Left colon (tissue), 2 donors: ENCODE data around the gene DERA. TPM values are rescaled to one million over a fixed set of nuclear protein-coding genes. Genes with fewer than 3 reads are reported as not detected.
"Not testable (repeated sequence)": the region's sequence is repeated elsewhere in the genome, so short reads cannot be mapped to it uniquely, and the experiment has no call there.

Source experiments
- ATAC-seq: fragments of 200-7000 bp; cut with Tn5 transposase; one replicate; pipeline ENCODE4 v1.9.1; 2020; ENCODE audit warnings: mild to moderate bottlenecking, moderate library complexity
- DNase-seq, 2 donors: peaks; one replicate each; pipeline ENCODE4 v3.0.0-alpha.2; 2020
- intact Hi-C, 2 donors: fragments of 100-400 bp; cut with DNase I in 1 of 2; cut with micrococcal nuclease in 1 of 2; formaldehyde crosslinking; loops; one replicate each; pipeline versions ENCODE4 v1.11.2 to v1.14.0; 2022; cut with DNase I, micrococcal nuclease
- total RNA-seq, 2 donors: library from RNA; stranded (reverse); fragmentation: NEBNext Ultra II Directional; extraction: Animal tissue kit (Norgen Biotek cat#: 25700); gene quantifications; one replicate each; pipeline ENCODE4 v1.2.1, GENCODE V29; 2021
- donor health status: DM: no; HTN: no; CAD: no.
- donor health status: DM: yes; HTN: yes; CAD: no.

The DERA gene
- total RNA-seq, 2 donors from 2014 or later, result 72.1 to 74.9 TPM

DNA sequence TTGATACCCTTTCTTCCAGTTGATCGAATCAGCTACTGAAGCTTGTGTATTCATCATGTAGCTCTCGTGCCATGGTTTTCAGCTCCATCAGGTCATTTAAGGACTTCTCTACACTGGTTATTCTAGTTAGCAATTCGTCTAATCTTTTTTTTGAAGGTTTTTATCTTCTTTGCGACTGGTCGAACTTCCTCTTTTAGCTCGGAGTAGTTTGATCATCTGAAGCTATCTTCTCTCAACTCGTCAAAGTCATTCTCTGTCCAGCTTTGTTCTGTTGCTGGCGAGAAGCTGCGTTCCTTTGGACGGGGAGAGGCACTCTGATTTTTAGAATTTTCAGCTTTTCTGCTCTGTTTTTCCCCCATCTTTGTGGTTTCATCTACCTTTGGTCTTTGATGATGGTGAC, 37.3 kb downstream of the DERA start:
- ATAC-seq, DNase-seq, intact Hi-C loops: not testable (repeated sequence)

GRCh38 chr12:15955281-15955680, 44.1 kb downstream of the DERA start:
- DNase-seq (no peak), ATAC-seq (no peak)
- intact Hi-C loops, result no loop called here

DNA sequence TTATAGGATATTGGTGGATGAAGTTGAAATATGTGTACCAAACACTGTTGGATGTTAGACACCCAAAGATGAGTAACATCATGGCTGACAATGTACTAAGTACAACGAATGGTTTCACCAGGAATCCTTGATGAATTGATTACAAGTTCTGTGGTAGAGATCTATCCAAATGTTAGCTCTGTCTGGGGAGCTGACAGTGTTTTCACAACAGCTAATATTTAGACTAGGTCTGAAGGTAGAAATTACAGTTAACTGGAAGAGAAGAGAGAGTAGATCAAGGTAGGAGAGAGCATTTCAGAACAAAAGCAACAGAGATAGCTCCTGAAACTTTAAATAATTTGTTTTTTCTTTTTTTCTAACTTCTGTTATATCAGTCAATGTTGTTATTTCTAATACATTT, 44.9 kb downstream of the DERA start:
- ATAC-seq (no peak), DNase-seq (no peak)
- intact Hi-C loops, result no loop called here

GRCh38 chr12:15956413-15957185, 45.5 kb downstream of the DERA start:
- no peak for ATAC-seq
- intact Hi-C loops, result no loop called here
- DNase-seq, result no peak

DNA sequence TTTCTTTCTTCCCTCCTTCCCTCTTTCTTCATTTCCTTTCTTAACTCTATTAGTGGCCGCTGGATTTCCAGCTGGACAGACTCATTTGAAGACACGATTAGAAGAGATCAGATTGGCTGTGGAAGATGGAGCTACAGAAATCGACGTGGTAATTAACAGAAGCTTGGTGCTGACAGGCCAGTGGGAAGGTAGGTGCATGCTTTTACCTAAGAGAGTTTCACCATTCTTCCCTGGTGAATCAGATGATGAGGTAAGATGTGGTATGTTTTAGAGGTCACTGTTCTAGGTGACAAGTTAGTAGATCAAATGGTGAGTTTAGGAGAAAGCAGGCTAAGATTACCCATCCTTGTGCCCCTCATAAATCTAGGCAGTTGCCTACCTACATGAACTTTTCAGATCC, 51.6 kb downstream of the DERA start:
- intact Hi-C loops, result no loop called here
- no peak for DNase-seq
- ATAC-seq, result no peak

- intact Hi-C loops, result no loop called here
- no peak for DNase-seq
- no peak for ATAC-seq
These were observed 52.1 kb downstream of the DERA start for GRCh38 chr12:15963271-15963670.

- ATAC-seq, result no peak
- intact Hi-C loops, result no loop called here
These were observed 55.3 kb downstream of the DERA start for GRCh38 chr12:15966426-15966825.

GRCh38 chr12:15967053-15967452, 55.9 kb downstream of the DERA start:
- DNase-seq, intact Hi-C loops, ATAC-seq: not testable (repeated sequence)

More at GRCh38 chr12:15966426-15966825, 55.3 kb downstream of the DERA start:
- no peak for DNase-seq

GRCh38 chr12:15971211-15971610, 60.1 kb downstream of the DERA start:
- intact Hi-C loops, result no loop called here
- DNase-seq (no peak), ATAC-seq (no peak)

DNA sequence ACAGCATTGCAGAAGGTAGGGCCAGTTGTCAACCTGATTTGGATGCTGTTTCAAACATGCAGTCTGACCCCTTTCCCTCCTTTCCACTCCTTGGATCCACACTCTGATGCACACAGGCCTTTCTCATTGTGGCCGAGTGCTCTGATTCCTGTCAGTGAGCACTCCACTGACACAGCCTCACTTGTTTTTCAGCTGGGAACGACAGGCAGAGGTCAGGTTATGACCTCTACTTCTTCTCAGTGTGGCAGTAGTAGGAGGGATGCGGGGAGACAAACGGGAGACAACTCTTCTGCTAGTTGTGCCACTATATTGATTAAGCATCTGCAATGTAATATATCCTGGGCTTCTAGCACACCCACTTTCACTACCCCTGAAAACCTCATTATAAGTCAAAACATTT, 61.8 kb downstream of the DERA start:
- intact Hi-C loops, result no loop called here
- no peak for DNase-seq
- no peak for ATAC-seq

DNA sequence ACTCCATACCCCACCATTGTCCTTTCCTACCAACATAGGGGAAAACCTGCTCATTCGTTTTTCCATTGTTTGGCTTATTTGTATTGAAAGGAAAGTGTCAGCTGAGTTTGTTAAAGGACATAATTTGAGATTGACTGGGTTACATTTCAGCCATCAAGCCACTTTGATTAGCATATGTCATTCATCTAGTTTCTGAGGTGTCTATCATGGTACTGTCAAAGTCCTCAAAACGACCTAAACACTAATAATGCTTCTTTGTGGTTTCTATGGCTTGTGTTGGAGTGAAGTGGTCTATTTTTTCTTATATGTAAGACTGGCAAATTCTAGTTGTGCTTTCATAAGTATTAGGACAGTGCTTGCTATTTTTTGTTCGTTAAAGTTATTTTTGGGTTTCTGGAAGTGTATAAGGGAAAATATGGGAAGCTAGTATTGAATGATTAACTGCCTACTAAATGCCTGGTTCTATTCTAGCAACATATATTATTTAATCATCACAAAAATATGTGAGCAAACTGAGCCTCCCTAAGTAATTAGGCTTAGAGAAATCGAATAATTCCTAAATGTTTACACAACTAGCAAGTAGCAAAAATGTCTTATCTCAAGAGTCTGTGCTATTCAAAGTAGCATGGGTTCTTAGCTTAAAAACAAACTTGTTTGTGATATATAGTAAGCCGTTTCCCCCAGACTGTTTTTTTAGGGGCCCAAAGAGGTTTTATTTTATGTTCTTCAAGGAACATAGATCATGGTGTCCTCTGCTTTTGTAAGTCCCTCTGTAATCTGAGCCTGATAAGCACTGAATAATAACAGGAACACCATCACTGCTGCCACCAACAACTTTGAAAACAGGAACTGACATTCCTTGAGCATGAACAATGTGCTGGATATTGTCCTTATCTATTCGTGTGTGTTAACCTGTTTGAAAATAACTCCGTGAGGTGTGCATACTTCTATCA, 67.1 kb downstream of the DERA start:
- ATAC-seq (peak; percentile 60), DNase-seq (no peak)
- intact Hi-C loops, result no loop called here

- DNase-seq, result peak in 1 of 2 donors; percentile 28
- intact Hi-C loops, result no loop called here
- peak; percentile 80 for ATAC-seq
These were observed 68.3 kb downstream of the DERA start for GRCh38 chr12:15979096-15980092.

DNA sequence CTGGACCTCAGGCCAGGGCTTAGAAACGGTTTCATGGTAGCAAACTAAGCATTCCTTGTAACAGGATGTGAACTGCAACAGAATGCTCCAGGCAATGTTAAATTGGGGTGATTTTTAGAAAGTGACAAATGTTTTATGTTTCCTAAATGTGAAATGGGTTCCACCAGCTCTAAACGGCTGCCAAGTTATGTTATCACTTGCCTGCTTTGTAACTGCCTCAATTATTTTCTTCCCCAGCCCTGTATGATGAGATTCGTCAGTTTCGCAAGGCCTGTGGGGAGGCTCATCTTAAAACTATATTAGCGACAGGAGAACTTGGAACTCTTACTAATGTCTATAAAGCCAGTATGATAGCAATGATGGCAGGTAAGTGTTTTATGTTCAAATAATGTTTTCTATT, 70.9 kb downstream of the DERA start:
- intact Hi-C loops, result no loop called here
- no peak for ATAC-seq
- DNase-seq, result no peak

GRCh38 chr12:15982471-15982870, 71.3 kb downstream of the DERA start:
- DNase-seq (no peak), ATAC-seq (no peak)
- intact Hi-C loops, result no loop called here

DNA sequence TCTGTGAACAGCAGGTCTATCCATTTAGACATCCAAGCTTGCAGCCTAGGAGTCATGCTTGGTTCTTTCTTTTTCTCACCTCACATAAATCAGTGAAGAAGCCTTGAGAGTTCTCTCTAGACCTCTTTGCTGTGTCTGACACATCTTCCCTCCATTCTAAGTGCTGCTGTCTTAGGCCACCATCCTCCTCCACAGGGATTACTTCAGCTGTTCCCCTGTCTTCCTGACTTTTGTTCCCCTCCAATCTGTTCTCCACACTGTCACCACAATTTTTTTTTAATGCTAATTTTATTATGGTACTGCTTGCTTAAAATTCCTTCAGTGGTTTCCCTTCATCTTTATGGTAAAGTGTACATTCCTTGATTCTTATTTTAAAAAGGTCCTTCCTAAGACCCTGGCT, 71.8 kb downstream of the DERA start:
- intact Hi-C loops, result no loop called here
- no peak for ATAC-seq
- DNase-seq, result no peak

GRCh38 chr12:15984097-15984800, 73.1 kb downstream of the DERA start:
- ATAC-seq, result no peak
- no peak for DNase-seq
- intact Hi-C loops, result no loop called here

DNA sequence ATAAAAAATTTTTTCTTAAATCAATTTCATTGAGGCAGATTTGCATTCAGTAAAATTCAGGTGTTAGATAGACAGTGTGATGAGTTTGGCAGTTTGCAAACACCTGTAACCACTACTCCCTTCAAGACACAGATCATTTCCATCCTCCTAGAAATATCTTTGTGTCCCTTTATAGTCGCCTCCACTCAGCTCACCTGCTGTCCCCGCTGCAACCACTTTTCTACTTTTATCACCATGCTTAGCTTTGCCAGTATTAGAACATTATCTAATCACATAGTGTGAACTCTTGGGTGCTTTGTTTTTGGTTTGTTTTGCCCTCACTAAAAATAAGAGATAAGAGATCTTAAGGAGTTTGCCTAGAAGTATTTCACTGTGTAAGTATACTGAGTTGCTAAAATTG, 73.8 kb downstream of the DERA start:
- intact Hi-C loops, result no loop called here
- DNase-seq (no peak), ATAC-seq (no peak)

DNA sequence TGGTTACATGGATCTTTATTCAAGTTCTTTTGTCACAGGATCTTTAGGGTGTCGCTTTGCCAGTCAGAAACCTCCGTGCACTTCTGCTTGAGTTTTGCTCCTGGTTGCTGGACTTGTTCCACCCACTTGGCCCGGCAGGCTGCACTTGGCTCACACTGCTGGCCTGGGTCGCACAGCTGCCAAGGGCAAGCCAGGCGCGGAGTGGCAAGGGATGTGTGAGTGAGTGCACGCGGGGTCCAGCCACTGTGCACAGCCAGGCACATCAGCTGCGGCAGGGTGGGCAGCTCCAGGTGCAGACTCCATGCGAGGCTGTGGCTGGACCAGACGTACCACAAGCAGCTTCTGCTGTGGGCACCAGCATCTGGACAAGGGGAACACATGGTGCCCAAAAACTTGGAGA, 76.6 kb downstream of the DERA start:
- DNase-seq, result no peak
- no peak for ATAC-seq
- intact Hi-C loops, result no loop called here
